Measurements from ENCODE around the gene SORCS3. TPM values are rescaled to one million over a fixed set of nuclear protein-coding genes. Genes with fewer than 3 reads are reported as not detected.

SORCS3 gene
- total and polyA plus RNA-seq, 2 of the 13 experiments (the other 11 are each of a cell fraction or from before 2014, with no cell fraction given): 0.07 TPM; not detected in 1

DNA sequence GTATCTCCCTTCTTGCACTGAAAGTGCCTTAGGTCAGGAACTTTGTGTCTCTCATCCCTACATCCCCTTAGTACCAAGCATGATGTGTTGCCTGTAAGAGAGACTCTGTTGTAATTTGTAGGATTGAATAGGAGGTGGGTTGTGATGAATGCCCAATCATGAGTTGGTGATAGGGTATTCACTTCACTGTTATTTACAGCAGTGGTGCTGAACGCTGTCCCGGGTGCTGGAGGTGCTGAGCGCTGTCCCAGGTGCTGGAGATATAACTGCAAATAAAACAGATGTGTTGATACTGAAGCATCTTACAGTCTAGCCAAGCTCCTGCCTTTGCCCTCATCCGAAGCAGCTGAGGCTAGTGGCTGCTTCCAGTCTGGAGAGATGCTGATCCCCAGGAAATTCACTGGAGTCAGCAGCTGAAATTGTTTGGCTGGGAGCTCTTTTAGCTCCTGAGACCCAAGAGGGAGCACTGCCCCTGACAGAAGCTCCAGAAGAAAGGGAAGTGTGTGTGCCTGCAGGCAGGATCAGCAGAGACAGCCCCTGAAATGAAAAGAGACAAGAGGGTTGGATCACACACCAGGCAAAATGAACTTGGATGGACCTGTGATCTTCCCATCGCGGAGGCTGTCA is 183.4 kb downstream of the SORCS3 start (continued):
- TF ChIP-seq, protein P1, sequence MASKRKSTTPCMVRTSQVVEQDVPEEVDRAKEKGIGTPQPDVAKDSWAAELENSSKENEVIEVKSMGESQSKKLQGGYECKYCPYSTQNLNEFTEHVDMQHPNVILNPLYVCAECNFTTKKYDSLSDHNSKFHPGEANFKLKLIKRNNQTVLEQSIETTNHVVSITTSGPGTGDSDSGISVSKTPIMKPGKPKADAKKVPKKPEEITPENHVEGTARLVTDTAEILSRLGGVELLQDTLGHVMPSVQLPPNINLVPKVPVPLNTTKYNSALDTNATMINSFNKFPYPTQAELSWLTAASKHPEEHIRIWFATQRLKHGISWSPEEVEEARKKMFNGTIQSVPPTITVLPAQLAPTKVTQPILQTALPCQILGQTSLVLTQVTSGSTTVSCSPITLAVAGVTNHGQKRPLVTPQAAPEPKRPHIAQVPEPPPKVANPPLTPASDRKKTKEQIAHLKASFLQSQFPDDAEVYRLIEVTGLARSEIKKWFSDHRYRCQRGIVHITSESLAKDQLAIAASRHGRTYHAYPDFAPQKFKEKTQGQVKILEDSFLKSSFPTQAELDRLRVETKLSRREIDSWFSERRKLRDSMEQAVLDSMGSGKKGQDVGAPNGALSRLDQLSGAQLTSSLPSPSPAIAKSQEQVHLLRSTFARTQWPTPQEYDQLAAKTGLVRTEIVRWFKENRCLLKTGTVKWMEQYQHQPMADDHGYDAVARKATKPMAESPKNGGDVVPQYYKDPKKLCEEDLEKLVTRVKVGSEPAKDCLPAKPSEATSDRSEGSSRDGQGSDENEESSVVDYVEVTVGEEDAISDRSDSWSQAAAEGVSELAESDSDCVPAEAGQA (IDR thresholded peaks at IDR 0.05; ENCODE audit: low read depth): no peak
- TF ChIP-seq, protein P1 (CRISPR knock-in tag; IDR thresholded peaks at IDR 0.05; ENCODE audit: borderline replicate concordance): peak; percentile 90; the same call in 1 of the 2 replicates
- peak; percentile 36; the same call in 1 of the 2 replicates for TF ChIP-seq FOXA3 (CRISPR knock-in tag; IDR thresholded peaks at IDR 0.05)
- 0 out of 2 replicates have a peak, but pooled peaks have one; percentile 15 for TF ChIP-seq SOX5 (CRISPR knock-in tag; IDR thresholded peaks at IDR 0.05; ENCODE audit: borderline replicate concordance)
- TF ChIP-seq ZNF878 (CRISPR knock-in tag; IDR thresholded peaks at IDR 0.05): 0 out of 2 replicates have a peak, but pooled peaks have one; percentile 27
- peak; percentile 56; the same call in 1 of the 2 replicates for TF ChIP-seq ELF3 (CRISPR knock-in tag; IDR thresholded peaks at IDR 0.05)
- TF ChIP-seq, protein P2, sequence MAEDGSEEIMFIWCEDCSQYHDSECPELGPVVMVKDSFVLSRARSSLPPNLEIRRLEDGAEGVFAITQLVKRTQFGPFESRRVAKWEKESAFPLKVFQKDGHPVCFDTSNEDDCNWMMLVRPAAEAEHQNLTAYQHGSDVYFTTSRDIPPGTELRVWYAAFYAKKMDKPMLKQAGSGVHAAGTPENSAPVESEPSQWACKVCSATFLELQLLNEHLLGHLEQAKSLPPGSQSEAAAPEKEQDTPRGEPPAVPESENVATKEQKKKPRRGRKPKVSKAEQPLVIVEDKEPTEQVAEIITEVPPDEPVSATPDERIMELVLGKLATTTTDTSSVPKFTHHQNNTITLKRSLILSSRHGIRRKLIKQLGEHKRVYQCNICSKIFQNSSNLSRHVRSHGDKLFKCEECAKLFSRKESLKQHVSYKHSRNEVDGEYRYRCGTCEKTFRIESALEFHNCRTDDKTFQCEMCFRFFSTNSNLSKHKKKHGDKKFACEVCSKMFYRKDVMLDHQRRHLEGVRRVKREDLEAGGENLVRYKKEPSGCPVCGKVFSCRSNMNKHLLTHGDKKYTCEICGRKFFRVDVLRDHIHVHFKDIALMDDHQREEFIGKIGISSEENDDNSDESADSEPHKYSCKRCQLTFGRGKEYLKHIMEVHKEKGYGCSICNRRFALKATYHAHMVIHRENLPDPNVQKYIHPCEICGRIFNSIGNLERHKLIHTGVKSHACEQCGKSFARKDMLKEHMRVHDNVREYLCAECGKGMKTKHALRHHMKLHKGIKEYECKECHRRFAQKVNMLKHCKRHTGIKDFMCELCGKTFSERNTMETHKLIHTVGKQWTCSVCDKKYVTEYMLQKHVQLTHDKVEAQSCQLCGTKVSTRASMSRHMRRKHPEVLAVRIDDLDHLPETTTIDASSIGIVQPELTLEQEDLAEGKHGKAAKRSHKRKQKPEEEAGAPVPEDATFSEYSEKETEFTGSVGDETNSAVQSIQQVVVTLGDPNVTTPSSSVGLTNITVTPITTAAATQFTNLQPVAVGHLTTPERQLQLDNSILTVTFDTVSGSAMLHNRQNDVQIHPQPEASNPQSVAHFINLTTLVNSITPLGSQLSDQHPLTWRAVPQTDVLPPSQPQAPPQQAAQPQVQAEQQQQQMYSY (CRISPR knock-in tag; IDR thresholded peaks at IDR 0.05): 0 out of 2 replicates have a peak, but pooled peaks have one; percentile 55
- TF ChIP-seq ZNF850 (CRISPR knock-in tag; conservative IDR thresholded peaks at IDR 0.05): no peak
- TF ChIP-seq NFYB (CRISPR knock-in tag; IDR thresholded peaks at IDR 0.05): peak; percentile 45
- TF ChIP-seq, protein P3, sequence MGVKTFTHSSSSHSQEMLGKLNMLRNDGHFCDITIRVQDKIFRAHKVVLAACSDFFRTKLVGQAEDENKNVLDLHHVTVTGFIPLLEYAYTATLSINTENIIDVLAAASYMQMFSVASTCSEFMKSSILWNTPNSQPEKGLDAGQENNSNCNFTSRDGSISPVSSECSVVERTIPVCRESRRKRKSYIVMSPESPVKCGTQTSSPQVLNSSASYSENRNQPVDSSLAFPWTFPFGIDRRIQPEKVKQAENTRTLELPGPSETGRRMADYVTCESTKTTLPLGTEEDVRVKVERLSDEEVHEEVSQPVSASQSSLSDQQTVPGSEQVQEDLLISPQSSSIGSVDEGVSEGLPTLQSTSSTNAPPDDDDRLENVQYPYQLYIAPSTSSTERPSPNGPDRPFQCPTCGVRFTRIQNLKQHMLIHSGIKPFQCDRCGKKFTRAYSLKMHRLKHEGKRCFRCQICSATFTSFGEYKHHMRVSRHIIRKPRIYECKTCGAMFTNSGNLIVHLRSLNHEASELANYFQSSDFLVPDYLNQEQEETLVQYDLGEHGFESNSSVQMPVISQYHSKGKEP (CRISPR knock-in tag; IDR thresholded peaks at IDR 0.05): peak; percentile 95; the same call in 1 of the 2 replicates
- TF ChIP-seq, protein P4, sequence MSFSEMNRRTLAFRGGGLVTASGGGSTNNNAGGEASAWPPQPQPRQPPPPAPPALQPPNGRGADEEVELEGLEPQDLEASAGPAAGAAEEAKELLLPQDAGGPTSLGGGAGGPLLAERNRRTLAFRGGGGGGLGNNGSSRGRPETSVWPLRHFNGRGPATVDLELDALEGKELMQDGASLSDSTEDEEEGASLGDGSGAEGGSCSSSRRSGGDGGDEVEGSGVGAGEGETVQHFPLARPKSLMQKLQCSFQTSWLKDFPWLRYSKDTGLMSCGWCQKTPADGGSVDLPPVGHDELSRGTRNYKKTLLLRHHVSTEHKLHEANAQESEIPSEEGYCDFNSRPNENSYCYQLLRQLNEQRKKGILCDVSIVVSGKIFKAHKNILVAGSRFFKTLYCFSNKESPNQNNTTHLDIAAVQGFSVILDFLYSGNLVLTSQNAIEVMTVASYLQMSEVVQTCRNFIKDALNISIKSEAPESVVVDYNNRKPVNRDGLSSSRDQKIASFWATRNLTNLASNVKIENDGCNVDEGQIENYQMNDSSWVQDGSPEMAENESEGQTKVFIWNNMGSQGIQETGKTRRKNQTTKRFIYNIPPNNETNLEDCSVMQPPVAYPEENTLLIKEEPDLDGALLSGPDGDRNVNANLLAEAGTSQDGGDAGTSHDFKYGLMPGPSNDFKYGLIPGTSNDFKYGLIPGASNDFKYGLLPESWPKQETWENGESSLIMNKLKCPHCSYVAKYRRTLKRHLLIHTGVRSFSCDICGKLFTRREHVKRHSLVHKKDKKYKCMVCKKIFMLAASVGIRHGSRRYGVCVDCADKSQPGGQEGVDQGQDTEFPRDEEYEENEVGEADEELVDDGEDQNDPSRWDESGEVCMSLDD (CRISPR knock-in tag; IDR thresholded peaks at IDR 0.05; ENCODE audit: borderline replicate concordance): peak; percentile 41; the same call in 1 of the 2 replicates
- TF ChIP-seq ETV6 (CRISPR knock-in tag; conservative IDR thresholded peaks at IDR 0.05): peak; percentile 95
- TF ChIP-seq MIER3 (CRISPR knock-in tag; IDR thresholded peaks at IDR 0.05; ENCODE audit: borderline replicate concordance): peak; percentile 60; the same call in 1 of the 2 replicates

All from HepG2 (cell line).